GM23338 (cell line): Measurements from ENCODE around the gene IRF2. TPM values are rescaled to one million over a fixed set of nuclear protein-coding genes. Genes with fewer than 3 reads are reported as not detected.

Experiments
- ATAC-seq: fragments of 200-7000 bp; cut with Tn5 transposase; 3 replicates; pipeline ENCODE4 v1.9.1; 2020
- DNase-seq: peaks from one replicate; pipeline ENCODE4 v3.0.0-alpha.2; 2015; ENCODE audit warnings: low spot score
- H2AFZ ChIP-seq: fragments of 200-600 bp; sonication (generic); 2 replicates; pipeline ENCODE4 v1.8.0; 2016; ENCODE audit warnings: antibody characterized with exemption, mild to moderate bottlenecking, moderate library complexity
- H3F3A ChIP-seq: fragments of 200-600 bp; sonication (generic); replicated peaks from 2 replicates; pipeline ENCODE4 v1.8.0; 2017; ENCODE audit warnings: antibody characterized with exemption, mixed run types, low read depth
- H3K27ac ChIP-seq: fragments of 200-600 bp; sonication (generic); 2 replicates; pipeline ENCODE4 v1.6.1; 2016; ENCODE audit warnings: low read depth
- H3K27me3 ChIP-seq: fragments of 200-600 bp; sonication (generic); 2 replicates; pipeline ENCODE4 v1.8.0; 2016; ENCODE audit warnings: mild to moderate bottlenecking, mixed run types, moderate library complexity; ENCODE audit not compliant: insufficient read depth
- H3K36me3 ChIP-seq: fragments of 200-600 bp; sonication (generic); 2 replicates; pipeline ENCODE4 v1.8.0; 2016; ENCODE audit warnings: mild to moderate bottlenecking; ENCODE audit not compliant: insufficient read depth
- H3K4me1 ChIP-seq: fragments of 200-600 bp; sonication (generic); 2 replicates; pipeline ENCODE4 v1.8.0; 2016; ENCODE audit warnings: mild to moderate bottlenecking, moderate library complexity; ENCODE audit not compliant: insufficient read depth
- H3K4me2 ChIP-seq: fragments of 200-600 bp; sonication (generic); 2 replicates; pipeline ENCODE4 v1.7.1; 2017; ENCODE audit warnings: mixed run types
- H3K4me3 ChIP-seq: fragments of 200-600 bp; sonication (generic); 2 replicates; pipeline ENCODE4 v1.6.1; 2016; ENCODE audit warnings: mixed run types
- H3K79me2 ChIP-seq: fragments of 200-600 bp; sonication (generic); replicated peaks from 2 replicates; pipeline ENCODE4 v1.8.0; 2017; ENCODE audit warnings: mild to moderate bottlenecking; ENCODE audit not compliant: insufficient read depth
- H3K9me2 ChIP-seq: fragments of 200-600 bp; sonication (generic); 2 replicates; pipeline ENCODE4 v1.8.0; 2017; ENCODE audit not compliant: insufficient read depth
- H4K20me1 ChIP-seq: fragments of 200-600 bp; sonication (generic); replicated peaks from 2 replicates; pipeline ENCODE4 v1.8.0; 2017; ENCODE audit warnings: mild to moderate bottlenecking; ENCODE audit not compliant: insufficient read depth
- H3K27ac Mint-ChIP-seq: 2 replicates; pipeline ENCODE4 v1.8.0; 2020; ENCODE audit warnings: inconsistent platforms, mild to moderate bottlenecking, moderate library complexity, mixed read lengths
- H3K27me3 Mint-ChIP-seq: 3 replicates; pipeline ENCODE4 v1.8.0; 2022; ENCODE audit warnings: low read depth, mild to moderate bottlenecking, moderate library complexity, mixed read lengths, inconsistent platforms; ENCODE audit not compliant: insufficient read depth, poor library complexity
- H3K36me3 Mint-ChIP-seq: 3 replicates; pipeline ENCODE4 v1.8.0; 2021; ENCODE audit warnings: low read depth, mild to moderate bottlenecking, inconsistent platforms, moderate library complexity, mixed read lengths
- H3K4me1 Mint-ChIP-seq: 3 replicates; pipeline ENCODE4 v1.8.0; 2020; ENCODE audit warnings: mild to moderate bottlenecking, inconsistent platforms, mixed read lengths
- H3K4me3 Mint-ChIP-seq: 3 replicates; pipeline ENCODE4 v1.8.0; 2021; ENCODE audit warnings: moderate library complexity, mild to moderate bottlenecking, inconsistent platforms, mixed read lengths
- H3K9me3 Mint-ChIP-seq: 3 replicates; pipeline ENCODE4 v1.8.0; 2020; ENCODE audit warnings: moderate library complexity, mild to moderate bottlenecking, inconsistent platforms, mixed read lengths
- CTCF ChIP-seq, 2 experiments: fragments of 200-600 bp in 1 of 2; sonication (generic) in 1 of 2; conservative IDR thresholded peaks; 2 replicates each; pipeline versions ENCODE4 v1.5.1 to v1.6.1; 2016 to 2017; ENCODE audit warnings: antibody characterized with exemption in 2 of 2, low read depth in 2 of 2, mild to moderate bottlenecking in 2 of 2, moderate library complexity in 1 of 2
- ETS1 ChIP-seq: IDR thresholded peaks from 2 replicates; pipeline ENCODE4 v1.6.1; 2016; ENCODE audit warnings: antibody characterized with exemption
- EZH2phosphoT487 ChIP-seq: fragments of 200-600 bp; sonication (generic); IDR thresholded peaks from one replicate; pipeline ENCODE4 v1.8.1; 2018; ENCODE audit warnings: antibody characterized with exemption; ENCODE audit not compliant: unreplicated experiment
- JUNB ChIP-seq: IDR thresholded peaks from one replicate; pipeline ENCODE4 v1.6.1; 2016; ENCODE audit warnings: antibody characterized with exemption; ENCODE audit not compliant: unreplicated experiment
- NANOG ChIP-seq: IDR thresholded peaks from 2 replicates; pipeline ENCODE4 v1.6.1; 2016; ENCODE audit warnings: antibody characterized with exemption, borderline replicate concordance
- POLR2AphosphoS5 ChIP-seq: IDR thresholded peaks from 2 replicates; pipeline ENCODE4 v1.6.1; 2016; ENCODE audit warnings: antibody characterized with exemption, low read depth
- ZNF114 ChIP-seq: fragments of 250-450 bp; sonication (Bioruptor Pico); IDR thresholded peaks from 2 replicates; pipeline ENCODE4 v1.5.0; 2020; ENCODE audit warnings: mild to moderate bottlenecking, moderate library complexity
- ZNF462 ChIP-seq: fragments of 250-450 bp; sonication (Bioruptor Pico); IDR thresholded peaks from 2 replicates; pipeline ENCODE4 v1.5.0; 2020; ENCODE audit warnings: mild to moderate bottlenecking, moderate library complexity
- polyA plus RNA-seq: library from polyadenylated mRNA; unstranded; fragments of >200 nt; fragmentation: Nextera tagmentation; extraction: Ambion mirVana; gene quantifications from 2 replicates; pipeline ENCODE4 v1.2.1, GENCODE V29; 2016
- total RNA-seq: library from RNA; depleted of rRNA; stranded (reverse); fragments of >200 nt; shearing (Covaris generic); gene quantifications from 2 replicates; pipeline ENCODE4 v1.2.3, GENCODE V29; 2014

The IRF2 gene
- total and polyA plus RNA-seq, 2 experiments from 2014 or later: 14.7 to 15.0 TPM

- H3K27ac ChIP-seq: no peak overlapping the region
- Mint-ChIP-seq H3K36me3 (no peaks in the 10 kb centered on the region), H3K27ac (no peak overlapping the region), H3K9me3 (no peaks in the 10 kb centered on the region), H3K4me3 (no peak overlapping the region), H3K27me3 (peaks cover 2% of the 10 kb centered on the region), H3K4me1 (peaks cover 55% of the 10 kb centered on the region)
- DNase-seq: no peak
- H3K4me2 ChIP-seq: no peak overlapping the region
- no peaks in the 10 kb centered on the region for H3K36me3 ChIP-seq
- H3K9me2 ChIP-seq: no peaks in the 10 kb centered on the region
- no peaks in the 10 kb centered on the region for H3K27me3 ChIP-seq
- H3F3A ChIP-seq: no peaks in the 10 kb centered on the region
- peaks cover 85% of the 10 kb centered on the region for H3K79me2 ChIP-seq
- TF ChIP-seq ZNF462: no peak
- TF ChIP-seq CTCF (conservative IDR thresholded peaks at IDR 0.05; ENCODE audit: low read depth in 2 of 2): no peak
- TF ChIP-seq EZH2phosphoT487: no peak
- no peak for TF ChIP-seq NANOG
- no peak for TF ChIP-seq POLR2AphosphoS5
- no peak for TF ChIP-seq ETS1
- TF ChIP-seq JUNB: no peak
- TF ChIP-seq ZNF114: no peak
- no peaks in the 10 kb centered on the region; the same call in 1 of the 2 replicates for H4K20me1 ChIP-seq
- H3K4me3 ChIP-seq: no peak overlapping the region
- H2AFZ ChIP-seq: no peak overlapping the region
- H3K4me1 ChIP-seq: peaks cover 44% of the 10 kb centered on the region
- ATAC-seq: no peak
These were observed 11.2 kb downstream of the IRF2 start for GRCh38 chr4:184463158-184463557.
